ENCODE data around the gene WFDC5. TPM values are rescaled to one million over a fixed set of nuclear protein-coding genes. Genes with fewer than 3 reads are reported as not detected.

The WFDC5 gene
- total and polyA plus RNA-seq, 2 experiments from 2014 or later = not detected

DNA sequence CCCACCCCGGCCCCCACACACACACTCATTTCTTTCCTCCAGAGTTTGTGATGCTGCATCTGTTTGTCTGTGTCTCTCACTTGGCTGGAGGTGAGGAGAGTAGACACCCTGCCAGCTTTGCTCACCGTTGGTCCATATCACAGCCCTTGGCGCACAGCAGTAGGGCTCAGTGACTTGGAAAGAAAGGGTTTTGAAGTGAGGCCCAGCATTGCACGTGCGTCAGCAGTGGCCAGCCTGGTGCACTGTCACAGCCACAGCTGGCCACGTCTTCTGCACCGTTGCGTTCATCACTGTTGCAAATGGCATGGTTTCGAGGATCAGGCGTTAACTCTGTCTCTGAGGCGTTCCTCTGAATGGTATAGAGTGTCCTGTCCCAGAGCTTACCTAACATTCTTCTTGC, 3.7 kb downstream of the WFDC5 start:
- Histone ChIP-seq H3K27ac (ENCODE audit: low read depth) (no peak overlapping the region), H3F3A (replicated peaks; ENCODE audit: low read depth) (no peaks in the 10 kb centered on the region), H3K9me2 (ENCODE audit: insufficient read depth) (no peaks in the 10 kb centered on the region), H3K4me3 (no peak overlapping the region), H3K79me2 (replicated peaks; ENCODE audit: insufficient read depth) (no peaks in the 10 kb centered on the region), H2AFZ (no peak overlapping the region), H4K20me1 (replicated peaks; ENCODE audit: insufficient read depth) (no peaks in the 10 kb centered on the region), H3K36me3 (ENCODE audit: insufficient read depth) (no peaks in the 10 kb centered on the region), H3K4me1 (ENCODE audit: insufficient read depth) (peaks cover 4% of the 10 kb centered on the region; the same call in 1 of the 2 replicates), H3K4me2 (no peak overlapping the region), H3K27me3 (ENCODE audit: insufficient read depth) (no peaks in the 10 kb centered on the region)
- no peak for ATAC-seq
- H3K4me1 Mint-ChIP-seq = peaks cover 10% of the 10 kb centered on the region; the same call in 2 of the 3 replicates
- TF ChIP-seq EZH2phosphoT487 (IDR thresholded peaks at IDR 0.05; ENCODE audit: unreplicated experiment) (no peak), CREB1 (CRISPR knock-in tag; IDR thresholded peaks at IDR 0.05; ENCODE audit: low read depth) (no peak), NANOG (IDR thresholded peaks at IDR 0.05; ENCODE audit: borderline replicate concordance) (no peak), ZNF331 (CRISPR knock-in tag; IDR thresholded peaks at IDR 0.05; ENCODE audit: low read depth) (no peak), EZH2 (IDR thresholded peaks at IDR 0.05; ENCODE audit: low read depth, unreplicated experiment) (no peak), ZNF114 (CRISPR knock-in tag; IDR thresholded peaks at IDR 0.05) (no peak), POLR2AphosphoS5 (IDR thresholded peaks at IDR 0.05; ENCODE audit: low read depth) (no peak), STAT1 (IDR thresholded peaks at IDR 0.05; ENCODE audit: unreplicated experiment) (no peak), JUNB (IDR thresholded peaks at IDR 0.05; ENCODE audit: unreplicated experiment) (no peak)
- TF ChIP-seq, protein P1, sequence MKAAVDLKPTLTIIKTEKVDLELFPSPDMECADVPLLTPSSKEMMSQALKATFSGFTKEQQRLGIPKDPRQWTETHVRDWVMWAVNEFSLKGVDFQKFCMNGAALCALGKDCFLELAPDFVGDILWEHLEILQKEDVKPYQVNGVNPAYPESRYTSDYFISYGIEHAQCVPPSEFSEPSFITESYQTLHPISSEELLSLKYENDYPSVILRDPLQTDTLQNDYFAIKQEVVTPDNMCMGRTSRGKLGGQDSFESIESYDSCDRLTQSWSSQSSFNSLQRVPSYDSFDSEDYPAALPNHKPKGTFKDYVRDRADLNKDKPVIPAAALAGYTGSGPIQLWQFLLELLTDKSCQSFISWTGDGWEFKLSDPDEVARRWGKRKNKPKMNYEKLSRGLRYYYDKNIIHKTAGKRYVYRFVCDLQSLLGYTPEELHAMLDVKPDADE (IDR thresholded peaks at IDR 0.05) = no peak
- TF ChIP-seq, protein P2, sequence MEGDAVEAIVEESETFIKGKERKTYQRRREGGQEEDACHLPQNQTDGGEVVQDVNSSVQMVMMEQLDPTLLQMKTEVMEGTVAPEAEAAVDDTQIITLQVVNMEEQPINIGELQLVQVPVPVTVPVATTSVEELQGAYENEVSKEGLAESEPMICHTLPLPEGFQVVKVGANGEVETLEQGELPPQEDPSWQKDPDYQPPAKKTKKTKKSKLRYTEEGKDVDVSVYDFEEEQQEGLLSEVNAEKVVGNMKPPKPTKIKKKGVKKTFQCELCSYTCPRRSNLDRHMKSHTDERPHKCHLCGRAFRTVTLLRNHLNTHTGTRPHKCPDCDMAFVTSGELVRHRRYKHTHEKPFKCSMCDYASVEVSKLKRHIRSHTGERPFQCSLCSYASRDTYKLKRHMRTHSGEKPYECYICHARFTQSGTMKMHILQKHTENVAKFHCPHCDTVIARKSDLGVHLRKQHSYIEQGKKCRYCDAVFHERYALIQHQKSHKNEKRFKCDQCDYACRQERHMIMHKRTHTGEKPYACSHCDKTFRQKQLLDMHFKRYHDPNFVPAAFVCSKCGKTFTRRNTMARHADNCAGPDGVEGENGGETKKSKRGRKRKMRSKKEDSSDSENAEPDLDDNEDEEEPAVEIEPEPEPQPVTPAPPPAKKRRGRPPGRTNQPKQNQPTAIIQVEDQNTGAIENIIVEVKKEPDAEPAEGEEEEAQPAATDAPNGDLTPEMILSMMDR (conservative IDR thresholded peaks at IDR 0.05; ENCODE audit: low read depth in 2 of 2) = no peak
- TF ChIP-seq, protein P3, sequence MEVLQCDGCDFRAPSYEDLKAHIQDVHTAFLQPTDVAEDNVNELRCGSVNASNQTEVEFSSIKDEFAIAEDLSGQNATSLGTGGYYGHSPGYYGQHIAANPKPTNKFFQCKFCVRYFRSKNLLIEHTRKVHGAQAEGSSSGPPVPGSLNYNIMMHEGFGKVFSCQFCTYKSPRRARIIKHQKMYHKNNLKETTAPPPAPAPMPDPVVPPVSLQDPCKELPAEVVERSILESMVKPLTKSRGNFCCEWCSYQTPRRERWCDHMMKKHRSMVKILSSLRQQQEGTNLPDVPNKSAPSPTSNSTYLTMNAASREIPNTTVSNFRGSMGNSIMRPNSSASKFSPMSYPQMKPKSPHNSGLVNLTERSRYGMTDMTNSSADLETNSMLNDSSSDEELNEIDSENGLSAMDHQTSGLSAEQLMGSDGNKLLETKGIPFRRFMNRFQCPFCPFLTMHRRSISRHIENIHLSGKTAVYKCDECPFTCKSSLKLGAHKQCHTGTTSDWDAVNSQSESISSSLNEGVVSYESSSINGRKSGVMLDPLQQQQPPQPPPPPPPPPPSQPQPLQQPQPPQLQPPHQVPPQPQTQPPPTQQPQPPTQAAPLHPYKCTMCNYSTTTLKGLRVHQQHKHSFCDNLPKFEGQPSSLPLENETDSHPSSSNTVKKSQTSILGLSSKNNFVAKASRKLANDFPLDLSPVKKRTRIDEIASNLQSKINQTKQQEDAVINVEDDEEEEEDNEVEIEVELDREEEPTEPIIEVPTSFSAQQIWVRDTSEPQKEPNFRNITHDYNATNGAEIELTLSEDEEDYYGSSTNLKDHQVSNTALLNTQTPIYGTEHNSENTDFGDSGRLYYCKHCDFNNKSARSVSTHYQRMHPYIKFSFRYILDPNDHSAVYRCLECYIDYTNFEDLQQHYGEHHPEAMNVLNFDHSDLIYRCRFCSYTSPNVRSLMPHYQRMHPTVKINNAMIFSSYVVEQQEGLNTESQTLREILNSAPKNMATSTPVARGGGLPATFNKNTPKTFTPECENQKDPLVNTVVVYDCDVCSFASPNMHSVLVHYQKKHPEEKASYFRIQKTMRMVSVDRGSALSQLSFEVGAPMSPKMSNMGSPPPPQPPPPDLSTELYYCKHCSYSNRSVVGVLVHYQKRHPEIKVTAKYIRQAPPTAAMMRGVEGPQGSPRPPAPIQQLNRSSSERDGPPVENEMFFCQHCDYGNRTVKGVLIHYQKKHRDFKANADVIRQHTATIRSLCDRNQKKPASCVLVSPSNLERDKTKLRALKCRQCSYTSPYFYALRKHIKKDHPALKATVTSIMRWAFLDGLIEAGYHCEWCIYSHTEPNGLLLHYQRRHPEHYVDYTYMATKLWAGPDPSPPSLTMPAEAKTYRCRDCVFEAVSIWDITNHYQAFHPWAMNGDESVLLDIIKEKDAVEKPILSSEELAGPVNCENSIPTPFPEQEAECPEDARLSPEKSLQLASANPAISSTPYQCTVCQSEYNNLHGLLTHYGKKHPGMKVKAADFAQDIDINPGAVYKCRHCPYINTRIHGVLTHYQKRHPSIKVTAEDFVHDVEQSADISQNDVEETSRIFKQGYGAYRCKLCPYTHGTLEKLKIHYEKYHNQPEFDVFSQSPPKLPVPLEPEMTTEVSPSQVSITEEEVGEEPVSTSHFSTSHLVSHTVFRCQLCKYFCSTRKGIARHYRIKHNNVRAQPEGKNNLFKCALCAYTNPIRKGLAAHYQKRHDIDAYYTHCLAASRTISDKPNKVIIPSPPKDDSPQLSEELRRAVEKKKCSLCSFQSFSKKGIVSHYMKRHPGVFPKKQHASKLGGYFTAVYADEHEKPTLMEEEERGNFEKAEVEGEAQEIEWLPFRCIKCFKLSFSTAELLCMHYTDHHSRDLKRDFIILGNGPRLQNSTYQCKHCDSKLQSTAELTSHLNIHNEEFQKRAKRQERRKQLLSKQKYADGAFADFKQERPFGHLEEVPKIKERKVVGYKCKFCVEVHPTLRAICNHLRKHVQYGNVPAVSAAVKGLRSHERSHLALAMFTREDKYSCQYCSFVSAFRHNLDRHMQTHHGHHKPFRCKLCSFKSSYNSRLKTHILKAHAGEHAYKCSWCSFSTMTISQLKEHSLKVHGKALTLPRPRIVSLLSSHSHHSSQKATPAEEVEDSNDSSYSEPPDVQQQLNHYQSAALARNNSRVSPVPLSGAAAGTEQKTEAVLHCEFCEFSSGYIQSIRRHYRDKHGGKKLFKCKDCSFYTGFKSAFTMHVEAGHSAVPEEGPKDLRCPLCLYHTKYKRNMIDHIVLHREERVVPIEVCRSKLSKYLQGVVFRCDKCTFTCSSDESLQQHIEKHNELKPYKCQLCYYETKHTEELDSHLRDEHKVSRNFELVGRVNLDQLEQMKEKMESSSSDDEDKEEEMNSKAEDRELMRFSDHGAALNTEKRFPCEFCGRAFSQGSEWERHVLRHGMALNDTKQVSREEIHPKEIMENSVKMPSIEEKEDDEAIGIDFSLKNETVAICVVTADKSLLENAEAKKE (CRISPR knock-in tag; IDR thresholded peaks at IDR 0.05) = no peak
- TF ChIP-seq, protein P4, sequence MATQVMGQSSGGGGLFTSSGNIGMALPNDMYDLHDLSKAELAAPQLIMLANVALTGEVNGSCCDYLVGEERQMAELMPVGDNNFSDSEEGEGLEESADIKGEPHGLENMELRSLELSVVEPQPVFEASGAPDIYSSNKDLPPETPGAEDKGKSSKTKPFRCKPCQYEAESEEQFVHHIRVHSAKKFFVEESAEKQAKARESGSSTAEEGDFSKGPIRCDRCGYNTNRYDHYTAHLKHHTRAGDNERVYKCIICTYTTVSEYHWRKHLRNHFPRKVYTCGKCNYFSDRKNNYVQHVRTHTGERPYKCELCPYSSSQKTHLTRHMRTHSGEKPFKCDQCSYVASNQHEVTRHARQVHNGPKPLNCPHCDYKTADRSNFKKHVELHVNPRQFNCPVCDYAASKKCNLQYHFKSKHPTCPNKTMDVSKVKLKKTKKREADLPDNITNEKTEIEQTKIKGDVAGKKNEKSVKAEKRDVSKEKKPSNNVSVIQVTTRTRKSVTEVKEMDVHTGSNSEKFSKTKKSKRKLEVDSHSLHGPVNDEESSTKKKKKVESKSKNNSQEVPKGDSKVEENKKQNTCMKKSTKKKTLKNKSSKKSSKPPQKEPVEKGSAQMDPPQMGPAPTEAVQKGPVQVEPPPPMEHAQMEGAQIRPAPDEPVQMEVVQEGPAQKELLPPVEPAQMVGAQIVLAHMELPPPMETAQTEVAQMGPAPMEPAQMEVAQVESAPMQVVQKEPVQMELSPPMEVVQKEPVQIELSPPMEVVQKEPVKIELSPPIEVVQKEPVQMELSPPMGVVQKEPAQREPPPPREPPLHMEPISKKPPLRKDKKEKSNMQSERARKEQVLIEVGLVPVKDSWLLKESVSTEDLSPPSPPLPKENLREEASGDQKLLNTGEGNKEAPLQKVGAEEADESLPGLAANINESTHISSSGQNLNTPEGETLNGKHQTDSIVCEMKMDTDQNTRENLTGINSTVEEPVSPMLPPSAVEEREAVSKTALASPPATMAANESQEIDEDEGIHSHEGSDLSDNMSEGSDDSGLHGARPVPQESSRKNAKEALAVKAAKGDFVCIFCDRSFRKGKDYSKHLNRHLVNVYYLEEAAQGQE (IDR thresholded peaks at IDR 0.05; ENCODE audit: unreplicated experiment) = no peak
- DNase-seq (ENCODE audit: low spot score) = no peak
- H3K27me3 Mint-ChIP-seq (ENCODE audit: insufficient read depth, low read depth, poor library complexity) = peaks cover 7% of the 10 kb centered on the region
- no peaks in the 10 kb centered on the region for H3K9me3 Mint-ChIP-seq
- no peak overlapping the region for H3K4me3 Mint-ChIP-seq
- H3K27ac Mint-ChIP-seq = no peak overlapping the region
- H3K36me3 Mint-ChIP-seq (ENCODE audit: low read depth) = no peaks in the 10 kb centered on the region
